Tibial nerve (tissue), 4 donors: ENCODE data around the gene PDCD1.
"Not testable (repeated sequence)": the region's sequence is repeated elsewhere in the genome, so short reads cannot be mapped to it uniquely, and the experiment has no call there.

Experiments used
- EP300 ChIP-seq, 2 donors: sonication (generic); formaldehyde crosslinking; IDR thresholded peaks; one replicate each; pipeline ENCODE4 v1.6.1; 2017; ENCODE audit warnings: antibody characterized with exemption in 2 of 2, mild to moderate bottlenecking in 1 of 2
- POLR2A ChIP-seq, 2 donors: fragments of 450-650 bp; IDR thresholded peaks; one replicate each; pipeline ENCODE4 v1.6.1; 2017; ENCODE audit warnings: antibody characterized with exemption in 2 of 2, mild to moderate bottlenecking in 2 of 2, moderate library complexity in 2 of 2
- TF ChIP-seq, protein P1 (sequence below), 5 experiments: fragments of 200-600 bp in 3 of 5; fragments of 450-650 bp in 2 of 5; sonication (generic) in 3 of 5; IDR thresholded peaks; one replicate each; pipeline ENCODE4 v1.5.1; 2016 to 2019; ENCODE audit warnings: antibody characterized with exemption in 5 of 5, mild to moderate bottlenecking in 3 of 5, moderate library complexity in 2 of 5

DNA sequence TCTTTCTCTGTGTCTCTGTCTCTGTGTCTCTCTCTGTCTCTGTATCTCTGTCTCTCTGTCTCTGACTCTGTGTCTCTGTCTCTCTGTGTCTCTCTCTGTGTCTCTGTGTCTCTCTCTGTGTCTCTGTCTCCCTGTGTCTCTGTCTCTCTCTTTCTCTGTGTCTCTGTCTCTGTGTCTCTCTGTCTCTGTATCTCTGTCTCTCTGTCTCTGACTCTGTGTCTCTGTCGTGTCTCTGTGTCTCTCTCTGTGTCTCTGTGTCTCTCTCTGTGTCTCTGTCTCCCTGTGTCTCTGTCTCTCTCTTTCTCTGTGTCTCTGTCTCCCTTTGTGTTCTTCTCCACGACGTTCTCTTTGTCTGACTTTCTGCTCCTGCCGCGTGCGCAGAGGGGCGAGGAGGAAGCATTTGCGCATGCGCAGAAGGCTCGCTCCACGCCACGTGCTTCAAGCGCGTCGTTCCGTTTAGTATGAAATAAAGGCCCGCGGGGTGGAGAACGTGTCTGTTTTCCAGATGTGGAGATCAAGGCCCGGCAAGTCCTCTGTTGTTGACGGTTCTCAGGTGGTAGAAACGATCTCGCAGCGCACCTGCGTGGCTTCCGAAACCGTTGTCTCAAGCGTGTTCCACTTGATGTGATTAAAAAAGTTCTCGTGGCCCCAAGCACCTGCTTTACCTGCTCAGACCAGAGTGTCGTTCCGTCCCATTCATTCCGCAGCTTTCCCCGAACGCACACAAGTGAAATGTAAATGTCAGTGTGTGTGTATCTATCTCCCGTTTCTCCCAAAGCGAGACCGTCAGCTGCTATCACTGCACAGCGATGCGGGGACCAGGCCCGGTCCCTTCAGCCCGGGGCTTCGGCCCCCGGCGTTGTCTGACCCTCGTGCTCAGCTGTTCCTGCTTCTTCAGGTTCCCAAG, 34.9 kb downstream of the PDCD1 start:
- TF ChIP-seq, protein P1, sequence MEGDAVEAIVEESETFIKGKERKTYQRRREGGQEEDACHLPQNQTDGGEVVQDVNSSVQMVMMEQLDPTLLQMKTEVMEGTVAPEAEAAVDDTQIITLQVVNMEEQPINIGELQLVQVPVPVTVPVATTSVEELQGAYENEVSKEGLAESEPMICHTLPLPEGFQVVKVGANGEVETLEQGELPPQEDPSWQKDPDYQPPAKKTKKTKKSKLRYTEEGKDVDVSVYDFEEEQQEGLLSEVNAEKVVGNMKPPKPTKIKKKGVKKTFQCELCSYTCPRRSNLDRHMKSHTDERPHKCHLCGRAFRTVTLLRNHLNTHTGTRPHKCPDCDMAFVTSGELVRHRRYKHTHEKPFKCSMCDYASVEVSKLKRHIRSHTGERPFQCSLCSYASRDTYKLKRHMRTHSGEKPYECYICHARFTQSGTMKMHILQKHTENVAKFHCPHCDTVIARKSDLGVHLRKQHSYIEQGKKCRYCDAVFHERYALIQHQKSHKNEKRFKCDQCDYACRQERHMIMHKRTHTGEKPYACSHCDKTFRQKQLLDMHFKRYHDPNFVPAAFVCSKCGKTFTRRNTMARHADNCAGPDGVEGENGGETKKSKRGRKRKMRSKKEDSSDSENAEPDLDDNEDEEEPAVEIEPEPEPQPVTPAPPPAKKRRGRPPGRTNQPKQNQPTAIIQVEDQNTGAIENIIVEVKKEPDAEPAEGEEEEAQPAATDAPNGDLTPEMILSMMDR (IDR thresholded peaks at IDR 0.05): not testable (repeated sequence)
- not testable (repeated sequence) for TF ChIP-seq POLR2A, EP300 (IDR thresholded peaks at IDR 0.05)
